ENCODE results near the gene REC8. TPM values are rescaled to one million over a fixed set of nuclear protein-coding genes. Genes with fewer than 3 reads are reported as not detected.
"Not testable (repeated sequence)": the region's sequence is repeated elsewhere in the genome, so short reads cannot be mapped to it uniquely, and the experiment has no call there.

Gene REC8
- total RNA-seq, 1 donor from 2014 or later = 18.5 TPM

- ATAC-seq (no peak), DNase-seq (no peak)
- Histone ChIP-seq H3K27me3 (no peaks in the 10 kb centered on the region), H3K27ac (no peak overlapping the region), H3K9me3 (no peaks in the 10 kb centered on the region), H3K4me1 (peaks cover 4% of the 10 kb centered on the region), H3K36me3 (peaks cover 11% of the 10 kb centered on the region), H3K4me3 (no peak overlapping the region)
- intact Hi-C loops (cut with DNase I) = no loop called here
- no peak for TF ChIP-seq CTCF (IDR thresholded peaks at IDR 0.05)
Observed at GRCh38 chr14:24219080-24219479, 47.2 kb downstream of the REC8 start.

DNA sequence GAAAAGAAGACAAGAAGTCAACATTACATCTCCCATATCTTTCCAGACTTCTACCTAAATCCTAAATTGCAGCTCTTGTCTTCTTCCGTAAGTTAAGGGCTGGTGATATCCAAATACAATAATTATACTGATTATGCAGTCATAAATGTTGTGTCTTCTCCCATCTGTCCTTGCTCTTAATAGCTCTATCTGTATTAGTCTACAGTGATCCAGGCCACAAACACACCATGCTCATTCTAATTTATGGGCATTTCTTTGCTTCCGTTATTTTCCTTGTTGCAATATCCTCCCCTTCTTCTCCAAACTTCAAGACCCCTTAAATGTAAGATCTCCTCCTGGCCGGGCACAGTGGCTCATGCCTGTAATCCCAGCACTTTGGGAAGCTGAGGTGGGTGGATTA lies 47.6 kb downstream of the REC8 start:
- no peak for TF ChIP-seq CTCF (IDR thresholded peaks at IDR 0.05)
- Histone ChIP-seq H3K36me3 (peaks cover 11% of the 10 kb centered on the region), H3K9me3 (no peaks in the 10 kb centered on the region), H3K27ac (no peak overlapping the region), H3K27me3 (no peaks in the 10 kb centered on the region), H3K4me1 (peaks cover 4% of the 10 kb centered on the region), H3K4me3 (no peak overlapping the region)
- intact Hi-C loops (cut with DNase I) = no loop called here
- ATAC-seq (no peak), DNase-seq (no peak)

DNA sequence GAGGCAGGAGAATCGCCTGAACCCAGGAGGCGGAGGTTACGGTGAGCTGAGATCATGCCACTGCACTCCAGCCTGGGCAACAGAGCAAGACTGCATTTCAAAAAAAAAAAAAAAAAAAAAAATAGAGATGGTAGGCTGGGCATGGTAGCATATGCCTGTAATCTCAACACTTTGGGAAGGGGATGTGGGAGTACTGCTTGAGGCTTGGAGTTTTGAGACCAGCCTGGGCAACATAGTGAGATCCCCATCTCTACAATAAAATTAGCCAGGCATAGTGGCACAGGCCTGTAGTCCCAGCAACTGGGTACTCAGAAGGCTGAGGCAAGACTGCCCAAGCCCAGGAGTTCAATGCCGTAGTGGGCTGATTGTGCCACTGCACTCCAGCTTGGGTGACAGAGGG lies 51.1 kb downstream of the REC8 start:
- not testable (repeated sequence) for DNase-seq, H3K27me3 ChIP-seq

GRCh38 chr14:24224618-24225071 lies 52.8 kb downstream of the REC8 start:
- no peak overlapping the region for H3K27ac ChIP-seq

More for the DNA sequence above, 51.1 kb downstream of the REC8 start:
- H3K36me3 ChIP-seq = peaks cover 21% of the 10 kb centered on the region
- intact Hi-C loops (cut with DNase I); H3K4me3 ChIP-seq; H3K9me3 ChIP-seq; H3K27ac ChIP-seq; H3K4me1 ChIP-seq; ATAC-seq: not testable (repeated sequence)

GRCh38 chr14:24226473-24226872 lies 54.6 kb downstream of the REC8 start:
- Histone ChIP-seq H3K9me3 (no peaks in the 10 kb centered on the region), H3K36me3 (peaks cover 21% of the 10 kb centered on the region), H3K27me3 (no peaks in the 10 kb centered on the region), H3K4me1 (peaks cover 9% of the 10 kb centered on the region), H3K4me3 (no peak overlapping the region), H3K27ac (no peak overlapping the region)
- no peak for ATAC-seq
- intact Hi-C loops (cut with DNase I) = no loop called here
- no peak for TF ChIP-seq CTCF (IDR thresholded peaks at IDR 0.05)
- no peak for DNase-seq

More at GRCh38 chr14:24224618-24225071, 52.8 kb downstream of the REC8 start:
- peaks cover 21% of the 10 kb centered on the region for H3K36me3 ChIP-seq
- no peaks in the 10 kb centered on the region for H3K9me3 ChIP-seq
- H3K27me3 ChIP-seq = no peaks in the 10 kb centered on the region
- ATAC-seq (no peak), DNase-seq (no peak)
- TF ChIP-seq CTCF (IDR thresholded peaks at IDR 0.05) = no peak
- H3K4me1 ChIP-seq = no peaks in the 10 kb centered on the region
- no peak overlapping the region for H3K4me3 ChIP-seq
- intact Hi-C loops (cut with DNase I) = no loop called here

DNA sequence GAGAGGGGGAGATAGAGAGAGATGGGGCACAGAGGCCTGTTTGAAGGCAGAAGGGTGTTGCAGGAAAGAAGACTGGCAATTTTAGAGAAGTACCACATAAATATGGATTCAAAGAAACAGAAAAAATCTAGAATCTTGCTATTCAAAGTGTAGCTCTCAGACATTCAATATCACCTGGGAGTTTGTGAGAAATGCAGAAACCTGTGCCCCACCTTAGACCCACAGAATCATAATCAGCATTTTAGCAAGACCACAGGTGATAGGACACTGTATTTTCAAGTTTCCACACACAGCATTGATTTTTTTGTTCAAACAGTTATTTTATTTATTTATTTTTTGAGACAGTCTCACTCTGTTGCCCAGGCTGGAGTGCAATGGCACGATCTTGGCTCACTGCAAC lies 57.0 kb downstream of the REC8 start:
- Histone ChIP-seq H3K9me3 (no peaks in the 10 kb centered on the region), H3K4me1 (peaks cover 19% of the 10 kb centered on the region), H3K36me3 (peaks cover 21% of the 10 kb centered on the region), H3K27ac (no peak overlapping the region), H3K4me3 (no peak overlapping the region), H3K27me3 (no peaks in the 10 kb centered on the region)
- no peak for ATAC-seq
- TF ChIP-seq CTCF (IDR thresholded peaks at IDR 0.05) = no peak
- no peak for DNase-seq
- intact Hi-C loops (cut with DNase I) = no loop called here

Small RNA genes within 50 kb of the gene (microRNA-seq; reads per million reads assigned to microRNA genes)
- gene MIR7703 (ENCODE audit: borderline microRNAs expressed) = not detected

Other genes starting within 250 kb of the REC8 start
- gene DHRS4, start 218.3 kb upstream of the REC8 start, total RNA-seq = 25.8 TPM
- gene DHRS4L2, start 183.2 kb upstream of the REC8 start, total RNA-seq = 16.3 TPM
- 0.96 TPM for gene CARMIL3, start 120.1 kb upstream of the REC8 start, total RNA-seq
- gene CPNE6, start 100.5 kb upstream of the REC8 start, total RNA-seq = not detected
- 39.9 TPM for gene PCK2, start 77.8 kb upstream of the REC8 start, total RNA-seq
- gene DCAF11, start 57.3 kb upstream of the REC8 start, total RNA-seq = 57.8 TPM
- gene NRL, start 57.1 kb upstream of the REC8 start, total RNA-seq = 2.8 TPM
- gene FITM1, start 41.4 kb upstream of the REC8 start, total RNA-seq = 1.1 TPM
- gene PSME1, start 35.9 kb upstream of the REC8 start, total RNA-seq = 171 TPM
- gene EMC9, start 30.5 kb upstream of the REC8 start, total RNA-seq = 10.5 TPM
- 138 TPM for gene PSME2, start 25.5 kb upstream of the REC8 start, total RNA-seq
- 52.3 TPM for gene RNF31, start 24.6 kb upstream of the REC8 start, total RNA-seq
- 123 TPM for gene IRF9, start 10.8 kb upstream of the REC8 start, total RNA-seq
- gene IPO4, start 16.7 kb downstream of the REC8 start, total RNA-seq = 25.1 TPM
- gene TM9SF1, start 23.4 kb downstream of the REC8 start, total RNA-seq = 52.0 TPM
- not detected for gene TSSK4, start 33.6 kb downstream of the REC8 start, total RNA-seq
- gene CHMP4A, start 41.4 kb downstream of the REC8 start, total RNA-seq = 48.0 TPM
- 17.8 TPM for gene MDP1, start 44.0 kb downstream of the REC8 start, total RNA-seq
- 142 TPM for gene NEDD8, start 60.3 kb downstream of the REC8 start, total RNA-seq
- gene GMPR2, start 60.8 kb downstream of the REC8 start, total RNA-seq = 73.2 TPM
- 92.3 TPM for gene TINF2, start 70.5 kb downstream of the REC8 start, total RNA-seq
- 12.3 TPM for gene TGM1, start 91.1 kb downstream of the REC8 start, total RNA-seq
- 50.3 TPM for gene RABGGTA, start 99.5 kb downstream of the REC8 start, total RNA-seq
- 28.0 TPM for gene DHRS1, start 127.7 kb downstream of the REC8 start, total RNA-seq
- 21.4 TPM for gene NOP9, start 127.8 kb downstream of the REC8 start, total RNA-seq
- gene CIDEB, start 135.9 kb downstream of the REC8 start, total RNA-seq = 18.8 TPM
- gene LTB4R2, start 138.1 kb downstream of the REC8 start, total RNA-seq = 6.4 TPM
- gene LTB4R, start 139.4 kb downstream of the REC8 start, total RNA-seq = 9.8 TPM
- gene ADCY4, start 163.0 kb downstream of the REC8 start, total RNA-seq = 54.5 TPM
- gene RIPK3, start 167.9 kb downstream of the REC8 start, total RNA-seq = 23.4 TPM
- 42.5 TPM for gene NFATC4, start 196.1 kb downstream of the REC8 start, total RNA-seq
- gene NYNRIN, start 226.9 kb downstream of the REC8 start, total RNA-seq = 16.6 TPM

Measured in upper lobe of right lung (tissue), 1 donor.